Smooth muscle cell (in vitro differentiated cells): ENCODE results near the gene PDE6B. TPM values are rescaled to one million over a fixed set of nuclear protein-coding genes. Genes with fewer than 3 reads are reported as not detected.
"Not testable (repeated sequence)": the region's sequence is repeated elsewhere in the genome, so short reads cannot be mapped to it uniquely, and the experiment has no call there.

Experiments
- DNase-seq: peaks from one replicate; lab custom pipeline; 2025; ENCODE audit not compliant: unreplicated experiment; lab: John Stamatoyannopoulos, UW
- H2AFZ ChIP-seq: fragments of 200-600 bp; sonication (generic); 2 replicates; pipeline ENCODE4 v1.6.0; 2016; ENCODE audit warnings: antibody characterized with exemption, low read depth, mild to moderate bottlenecking
- H3F3A ChIP-seq: fragments of 200-600 bp; sonication (generic); 2 replicates; pipeline ENCODE4 v1.6.0; 2017; ENCODE audit warnings: antibody characterized with exemption, low read depth
- H3K27ac ChIP-seq: fragments of 200-600 bp; sonication (generic); 2 replicates; pipeline ENCODE4 v1.5.1; 2016; ENCODE audit warnings: low read depth, mild to moderate bottlenecking
- H3K27me3 ChIP-seq: fragments of 200-600 bp; sonication (generic); 2 replicates; pipeline ENCODE4 v1.6.1; 2016; ENCODE audit warnings: low read depth, mild to moderate bottlenecking
- H3K36me3 ChIP-seq: fragments of 200-600 bp; sonication (generic); 2 replicates; pipeline ENCODE4 v1.5.1; 2016; ENCODE audit warnings: low read depth
- H3K4me1 ChIP-seq: fragments of 200-600 bp; sonication (generic); 2 replicates; pipeline ENCODE4 v1.5.1; 2016; ENCODE audit warnings: low read depth
- H3K4me2 ChIP-seq: fragments of 200-600 bp; sonication (generic); 2 replicates; pipeline ENCODE4 v1.6.0; 2016; ENCODE audit warnings: mild to moderate bottlenecking
- H3K4me3 ChIP-seq: fragments of 200-600 bp; sonication (generic); 2 replicates; pipeline ENCODE4 v1.5.1; 2016; ENCODE audit warnings: mild to moderate bottlenecking
- H3K79me2 ChIP-seq: fragments of 200-600 bp; sonication (generic); 2 replicates; pipeline ENCODE4 v1.6.0; 2016; ENCODE audit warnings: low read depth, mild to moderate bottlenecking
- H3K9ac ChIP-seq: fragments of 200-600 bp; sonication (generic); 2 replicates; pipeline ENCODE4 v1.6.0; 2016; ENCODE audit warnings: low read depth
- H3K9me3 ChIP-seq: fragments of 200-600 bp; sonication (generic); replicated peaks from 2 replicates; pipeline ENCODE4 v1.5.1; 2016; ENCODE audit warnings: low read depth
- H4K20me1 ChIP-seq: fragments of 200-600 bp; sonication (generic); 2 replicates; pipeline ENCODE4 v1.6.0; 2016; ENCODE audit warnings: low read depth
- WGBS: methylation state at CpG from one replicate; pipeline ENCODE4 v1.1.7; 2016; ENCODE audit warnings: low lambda C conversion rate; 5-methylcytosine and 5-hydroxymethylcytosine counted together
- polyA plus RNA-seq: library from polyadenylated mRNA; unstranded; fragments of >200 nt; fragmentation: Nextera tagmentation; extraction: Ambion mirVana; gene quantifications from 2 replicates; pipeline ENCODE4 v1.2.1, GENCODE V29; 2016
- total RNA-seq: library from RNA; depleted of rRNA; stranded (reverse); fragments of >200 nt; gene quantifications from 2 replicates; pipeline ENCODE4 v1.2.3, GENCODE V29; 2014
- TF ChIP-seq, protein P1 (sequence below): fragments of 200-600 bp; sonication (generic); IDR thresholded peaks from 2 replicates; pipeline ENCODE4 v1.5.1; 2017; ENCODE audit warnings: borderline replicate concordance, mild to moderate bottlenecking, antibody characterized with exemption; ENCODE audit not compliant: insufficient read depth, poor library complexity, severe bottlenecking

Gene PDE6B
- total and polyA plus RNA-seq, 2 experiments from 2014 or later = 5.1 to 9.0 TPM

DNA sequence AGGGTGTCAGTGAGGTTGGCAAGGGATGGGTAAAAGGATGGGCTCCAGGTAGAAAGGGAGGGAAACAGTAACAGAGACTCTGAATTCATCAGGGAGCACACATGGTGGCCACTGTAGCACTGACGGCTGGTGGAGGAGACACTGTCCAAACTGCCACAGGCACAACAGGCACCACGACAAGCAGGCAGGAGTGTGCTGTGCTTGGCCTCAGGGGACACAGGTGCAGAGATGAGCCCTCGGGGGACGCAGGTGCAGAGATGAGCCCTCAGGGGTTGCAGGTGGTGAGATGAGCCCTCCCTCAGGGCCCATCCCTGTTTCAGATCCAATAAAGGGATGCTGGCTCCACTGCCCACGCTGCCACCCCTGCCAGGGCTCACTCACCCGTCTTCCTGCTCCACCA lies 7.6 kb downstream of the PDE6B start:
- Histone ChIP-seq H3K4me2 (no peak overlapping the region), H3K27ac (no peak overlapping the region), H3F3A (no peaks in the 10 kb centered on the region), H4K20me1 (no peaks in the 10 kb centered on the region), H3K27me3 (no peaks in the 10 kb centered on the region), H2AFZ (no peak overlapping the region), H3K4me3 (no peak overlapping the region), H3K9ac (no peak overlapping the region), H3K4me1 (no peaks in the 10 kb centered on the region), H3K79me2 (no peaks in the 10 kb centered on the region), H3K9me3 (no peaks in the 10 kb centered on the region), H3K36me3 (no peaks in the 10 kb centered on the region)
- DNase-seq = no peak
- WGBS = 92% methylated on average over 6 of the region's 6 CpGs
- TF ChIP-seq, protein P1, sequence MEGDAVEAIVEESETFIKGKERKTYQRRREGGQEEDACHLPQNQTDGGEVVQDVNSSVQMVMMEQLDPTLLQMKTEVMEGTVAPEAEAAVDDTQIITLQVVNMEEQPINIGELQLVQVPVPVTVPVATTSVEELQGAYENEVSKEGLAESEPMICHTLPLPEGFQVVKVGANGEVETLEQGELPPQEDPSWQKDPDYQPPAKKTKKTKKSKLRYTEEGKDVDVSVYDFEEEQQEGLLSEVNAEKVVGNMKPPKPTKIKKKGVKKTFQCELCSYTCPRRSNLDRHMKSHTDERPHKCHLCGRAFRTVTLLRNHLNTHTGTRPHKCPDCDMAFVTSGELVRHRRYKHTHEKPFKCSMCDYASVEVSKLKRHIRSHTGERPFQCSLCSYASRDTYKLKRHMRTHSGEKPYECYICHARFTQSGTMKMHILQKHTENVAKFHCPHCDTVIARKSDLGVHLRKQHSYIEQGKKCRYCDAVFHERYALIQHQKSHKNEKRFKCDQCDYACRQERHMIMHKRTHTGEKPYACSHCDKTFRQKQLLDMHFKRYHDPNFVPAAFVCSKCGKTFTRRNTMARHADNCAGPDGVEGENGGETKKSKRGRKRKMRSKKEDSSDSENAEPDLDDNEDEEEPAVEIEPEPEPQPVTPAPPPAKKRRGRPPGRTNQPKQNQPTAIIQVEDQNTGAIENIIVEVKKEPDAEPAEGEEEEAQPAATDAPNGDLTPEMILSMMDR = no peak

DNA sequence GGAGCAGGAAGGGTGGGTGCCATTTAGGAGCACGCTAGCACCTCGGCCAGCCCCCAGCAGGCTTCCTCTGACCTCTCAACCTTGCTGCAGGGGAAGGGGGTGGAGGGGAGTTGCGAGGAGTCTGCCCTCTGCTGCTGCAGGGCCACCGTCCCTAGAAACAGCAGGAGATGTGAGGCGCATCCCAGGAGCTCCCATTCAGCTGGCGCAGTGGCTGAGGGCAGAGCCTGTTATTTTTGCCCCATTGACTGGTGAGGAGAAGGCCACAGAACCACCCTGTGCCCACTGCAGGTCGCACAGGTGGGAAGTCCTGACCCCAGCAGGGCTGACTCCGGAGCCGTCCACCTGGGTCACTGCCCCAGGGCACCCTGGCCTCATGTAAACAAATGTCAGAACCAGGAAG lies 8.0 kb downstream of the PDE6B start:
- H3K36me3 ChIP-seq = no peaks in the 10 kb centered on the region
- H3K4me3 ChIP-seq = no peak overlapping the region
- H3K27ac ChIP-seq = no peak overlapping the region
- TF ChIP-seq, protein P1 = no peak
- no peaks in the 10 kb centered on the region for H3K27me3 ChIP-seq
- WGBS = 78% methylated on average over 9 of the region's 9 CpGs
- H3K4me1 ChIP-seq = no peaks in the 10 kb centered on the region
- no peak overlapping the region for H3K9ac ChIP-seq
- no peak for DNase-seq
- no peaks in the 10 kb centered on the region for H3K9me3 ChIP-seq
- H3K79me2 ChIP-seq = no peaks in the 10 kb centered on the region
- H4K20me1 ChIP-seq = no peaks in the 10 kb centered on the region
- H3F3A ChIP-seq = no peaks in the 10 kb centered on the region
- H2AFZ ChIP-seq = no peak overlapping the region
- H3K4me2 ChIP-seq = no peak overlapping the region

DNA sequence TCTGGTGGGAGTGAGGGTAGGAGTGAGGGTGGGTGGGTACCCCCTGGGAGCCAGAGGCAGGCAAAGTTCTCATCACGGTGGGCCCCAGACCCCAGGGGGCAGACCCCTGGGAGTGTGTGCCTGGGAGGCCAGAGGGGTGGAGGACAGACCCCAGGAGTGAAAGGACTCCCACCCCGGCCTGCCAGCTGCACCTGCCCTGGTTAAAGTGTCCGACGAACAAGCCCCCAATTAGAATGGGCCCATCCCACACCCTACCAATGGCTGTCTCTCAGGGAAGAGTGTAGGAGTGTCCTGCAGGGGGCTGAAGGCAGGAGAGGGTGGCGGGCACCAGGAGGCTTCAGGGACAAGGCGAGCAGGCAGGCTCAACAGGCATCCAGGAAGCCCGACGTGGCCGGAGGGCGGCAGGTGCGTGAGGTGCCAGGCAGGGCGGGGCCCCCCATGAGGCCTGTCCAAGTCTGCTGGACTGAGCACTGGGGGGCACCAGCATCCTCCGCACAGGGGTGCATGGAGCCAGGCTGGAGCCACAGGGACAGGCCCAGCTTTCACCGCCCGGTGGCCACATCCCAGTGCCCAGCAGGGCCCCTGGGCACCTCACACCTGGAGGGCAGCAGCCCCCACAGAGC lies 8.7 kb downstream of the PDE6B start:
- no peak overlapping the region for H3K4me3 ChIP-seq
- TF ChIP-seq, protein P1 = no peak
- no peaks in the 10 kb centered on the region for H3K4me1 ChIP-seq
- H3K4me2 ChIP-seq = no peak overlapping the region
- WGBS = 87% methylated on average over 11 of the region's 15 CpGs
- no peaks in the 10 kb centered on the region for H3K79me2 ChIP-seq
- H4K20me1 ChIP-seq = no peaks in the 10 kb centered on the region
- H3K9ac ChIP-seq = no peak overlapping the region
- H3K36me3 ChIP-seq = no peaks in the 10 kb centered on the region
- DNase-seq = no peak
- H3K9me3 ChIP-seq = no peaks in the 10 kb centered on the region
- no peaks in the 10 kb centered on the region for H3F3A ChIP-seq
- no peak overlapping the region for H3K27ac ChIP-seq
- H2AFZ ChIP-seq = no peak overlapping the region
- no peaks in the 10 kb centered on the region for H3K27me3 ChIP-seq

DNA sequence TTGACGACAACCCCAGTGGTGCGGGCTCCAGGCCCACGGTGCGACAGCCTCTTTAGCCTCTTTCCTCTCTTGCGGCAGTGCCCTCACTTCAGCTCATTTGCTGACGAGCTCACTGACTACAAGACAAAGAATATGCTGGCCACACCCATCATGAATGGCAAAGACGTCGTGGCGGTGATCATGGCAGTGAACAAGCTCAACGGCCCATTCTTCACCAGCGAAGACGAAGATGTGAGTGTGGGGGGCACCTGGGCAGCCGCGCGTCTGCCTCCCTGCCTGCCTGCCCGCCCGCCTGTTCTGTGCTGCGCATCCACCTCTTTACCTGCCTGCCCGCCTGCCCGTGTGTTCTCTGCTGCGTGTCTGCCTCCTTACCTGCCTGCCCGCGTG lies 9.2 kb downstream of the PDE6B start:
- no peak for DNase-seq
- no peaks in the 10 kb centered on the region for H4K20me1 ChIP-seq
- H2AFZ ChIP-seq = no peak overlapping the region
- no peaks in the 10 kb centered on the region for H3K4me1 ChIP-seq
- no peaks in the 10 kb centered on the region for H3F3A ChIP-seq
- TF ChIP-seq, protein P1 = no peak
- H3K9ac ChIP-seq = no peak overlapping the region
- no peaks in the 10 kb centered on the region for H3K9me3 ChIP-seq
- no peak overlapping the region for H3K4me2 ChIP-seq
- no peak overlapping the region for H3K27ac ChIP-seq
- H3K27me3 ChIP-seq = no peaks in the 10 kb centered on the region
- H3K4me3 ChIP-seq = no peak overlapping the region
- H3K36me3 ChIP-seq = no peaks in the 10 kb centered on the region
- WGBS = 86% methylated on average over 19 of the region's 23 CpGs
- no peaks in the 10 kb centered on the region for H3K79me2 ChIP-seq

DNA sequence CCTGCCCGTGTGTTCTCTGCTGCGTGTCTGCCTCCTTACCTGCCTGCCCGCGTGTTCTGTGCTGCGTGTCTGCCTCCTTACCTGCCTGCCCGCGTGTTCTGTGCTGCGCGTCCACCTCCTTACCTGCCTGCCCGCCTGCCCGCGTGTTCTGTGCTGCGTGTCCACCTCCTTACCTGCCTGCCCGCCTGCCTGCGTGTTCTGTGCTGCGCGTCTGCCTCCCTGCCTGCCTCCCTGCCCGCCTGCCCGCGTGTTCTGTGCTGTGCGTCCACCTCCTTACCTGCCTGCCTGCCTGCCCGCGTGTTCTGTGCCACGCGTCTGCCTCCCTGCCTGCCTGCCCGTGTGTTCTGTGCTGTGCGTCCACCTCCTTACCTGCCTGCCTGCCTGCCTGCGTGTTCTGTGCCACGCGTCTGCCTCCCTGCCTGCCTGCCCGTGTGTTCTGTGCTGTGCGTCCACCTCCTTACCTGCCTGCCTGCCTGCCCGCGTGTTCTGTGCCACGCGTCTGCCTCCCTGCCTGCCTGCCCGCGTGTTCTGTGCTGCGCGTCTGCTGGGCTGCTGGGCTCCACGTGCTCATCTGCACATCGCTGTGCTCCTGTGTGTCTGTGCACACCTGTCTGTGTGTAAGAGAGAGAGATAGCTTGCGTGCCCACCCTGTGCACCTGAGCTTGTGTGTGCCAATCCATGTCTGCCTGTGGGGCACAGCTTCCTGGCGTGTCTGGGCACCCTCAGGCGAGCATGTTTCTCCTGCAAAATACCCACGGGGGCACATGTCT lies 9.9 kb downstream of the PDE6B start:
- not testable (repeated sequence) for DNase-seq

More for the DNA sequence above, 9.9 kb downstream of the PDE6B start:
- not testable (repeated sequence) for H3K9ac ChIP-seq, H3K4me2 ChIP-seq, H2AFZ ChIP-seq, H4K20me1 ChIP-seq, H3K27ac ChIP-seq, H3F3A ChIP-seq, H3K4me3 ChIP-seq, H3K27me3 ChIP-seq, H3K9me3 ChIP-seq, H3K79me2 ChIP-seq, H3K36me3 ChIP-seq, H3K4me1 ChIP-seq
- 92% methylated on average over 45 of the region's 46 CpGs for WGBS
